Right atrium auricular region (tissue), 2 donors: Measurements from ENCODE around the gene NRXN3. TPM values are rescaled to one million over a fixed set of nuclear protein-coding genes. Genes with fewer than 3 reads are reported as not detected.

Source experiments
- DNase-seq: peaks from one replicate; pipeline ENCODE4 v3.0.0-alpha.2; 2019; ENCODE audit warnings: low spot score
- H3K27ac ChIP-seq, 2 donors: fragments of 200-600 bp; sonication (generic); 1 replicate in 1 of 2; 2 replicates in 1 of 2; pipeline ENCODE4 v1.5.1; 2016 to 2019
- H3K27me3 ChIP-seq, 2 donors: fragments of 200-600 bp; sonication (generic); one replicate each; pipeline versions ENCODE4 v1.5.1 to v1.6.0; 2017 to 2019
- H3K36me3 ChIP-seq: fragments of 200-600 bp; sonication (generic); one replicate; pipeline ENCODE4 v1.5.1; 2016
- H3K4me1 ChIP-seq, 2 donors: fragments of 200-600 bp; sonication (generic); one replicate each; pipeline versions ENCODE4 v1.5.1 to v1.6.0; 2017 to 2019
- H3K4me3 ChIP-seq, 2 donors: fragments of 200-600 bp; sonication (generic); 1 replicate in 1 of 2; 2 replicates in 1 of 2; pipeline ENCODE4 v1.5.1; 2017 to 2019; ENCODE audit warnings: mild to moderate bottlenecking in 1 of 2, moderate library complexity in 1 of 2
- H3K9me3 ChIP-seq, 2 donors: fragments of 200-600 bp; sonication (generic); one replicate each; pipeline ENCODE4 v1.5.1; 2019
- CTCF ChIP-seq, 2 donors: fragments of 200-600 bp; sonication (generic); IDR thresholded peaks; one replicate each; pipeline ENCODE4 v1.5.1; 2019; ENCODE audit warnings: antibody characterized with exemption in 2 of 2
- total RNA-seq, 2 donors: library from RNA; depleted of rRNA; stranded (reverse); fragments of >200 nt; gene quantifications; one replicate each; pipeline ENCODE4 v1.1.0, GENCODE V29; 2016

NRXN3 gene
- total RNA-seq, 2 donors from 2014 or later = 2.0 to 2.3 TPM

GRCh38 chr14:78298298-78298697, 128.1 kb downstream of the NRXN3 start:
- no peak for TF ChIP-seq CTCF (IDR thresholded peaks at IDR 0.05)
- Histone ChIP-seq H3K36me3 (no peaks in the 10 kb centered on the region), H3K27me3 (peaks cover 0 to 3% of the 10 kb centered on the region in 2 donors), H3K9me3 (no peaks in the 10 kb centered on the region), H3K27ac (no peak overlapping the region), H3K4me3 (no peak overlapping the region), H3K4me1 (no peaks in the 10 kb centered on the region)
- DNase-seq = no peak

DNA sequence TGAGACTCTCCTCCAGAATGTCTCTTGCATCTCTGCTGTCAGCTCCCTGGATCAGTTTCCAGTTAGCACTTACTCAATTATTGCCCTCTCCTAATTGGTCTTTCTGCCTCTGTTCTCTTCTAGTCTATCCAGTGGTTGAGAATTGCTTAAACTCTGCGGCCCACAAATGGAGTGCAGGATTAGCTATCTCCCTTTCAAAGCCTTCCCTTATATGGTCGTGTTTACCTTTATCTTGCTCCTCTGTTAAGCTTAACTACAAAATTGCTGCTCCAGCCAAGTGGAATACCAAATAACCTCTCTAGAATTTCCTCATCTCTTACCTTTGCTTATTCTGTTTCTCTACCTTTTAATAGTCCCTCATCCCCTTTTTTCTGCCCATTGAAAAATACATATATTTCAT, 132.7 kb downstream of the NRXN3 start:
- Histone ChIP-seq H3K4me3 (no peak overlapping the region), H3K4me1 (no peaks in the 10 kb centered on the region), H3K9me3 (no peaks in the 10 kb centered on the region), H3K36me3 (no peaks in the 10 kb centered on the region), H3K27ac (no peak overlapping the region), H3K27me3 (peaks cover 0 to 3% of the 10 kb centered on the region in 2 donors)
- no peak for TF ChIP-seq CTCF (IDR thresholded peaks at IDR 0.05)
- no peak for DNase-seq

GRCh38 chr14:78307671-78308070, 137.5 kb downstream of the NRXN3 start:
- no peak for TF ChIP-seq CTCF (IDR thresholded peaks at IDR 0.05)
- no peaks in the 10 kb centered on the region for H3K36me3 ChIP-seq
- H3K27ac ChIP-seq = no peak overlapping the region
- no peak overlapping the region for H3K4me3 ChIP-seq
- DNase-seq = no peak
- no peaks in the 10 kb centered on the region for H3K9me3 ChIP-seq
- no peaks in the 10 kb centered on the region for H3K4me1 ChIP-seq
- H3K27me3 ChIP-seq = no peaks in the 10 kb centered on the region

DNA sequence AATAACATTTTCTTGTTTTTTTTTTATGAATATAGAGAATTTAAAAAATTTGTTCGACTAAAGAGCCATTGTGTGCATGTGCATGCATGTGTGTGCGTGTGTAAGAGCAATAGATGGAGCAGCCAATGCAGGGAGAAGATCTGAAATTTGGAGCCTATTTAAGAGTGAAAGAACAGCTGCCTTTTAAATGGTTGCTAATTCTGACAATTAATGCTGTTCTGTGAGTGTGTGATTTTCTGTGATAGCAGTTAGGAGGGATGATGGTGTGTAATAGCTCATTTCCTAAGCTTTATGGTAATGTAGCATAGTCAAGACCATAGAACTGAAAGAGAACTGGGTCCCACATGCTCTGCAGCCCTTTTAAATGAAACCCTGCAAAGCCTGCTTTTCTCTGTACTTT, 137.9 kb downstream of the NRXN3 start:
- H3K4me1 ChIP-seq = no peaks in the 10 kb centered on the region
- no peak overlapping the region for H3K27ac ChIP-seq
- no peaks in the 10 kb centered on the region for H3K27me3 ChIP-seq
- no peaks in the 10 kb centered on the region for H3K36me3 ChIP-seq
- H3K9me3 ChIP-seq = no peaks in the 10 kb centered on the region
- no peak overlapping the region for H3K4me3 ChIP-seq
- DNase-seq = no peak
- TF ChIP-seq CTCF (IDR thresholded peaks at IDR 0.05) = no peak

- no peaks in the 10 kb centered on the region for H3K27me3 ChIP-seq
- TF ChIP-seq CTCF (IDR thresholded peaks at IDR 0.05) = no peak
- no peak overlapping the region for H3K27ac ChIP-seq
- DNase-seq = no peak
- no peaks in the 10 kb centered on the region for H3K9me3 ChIP-seq
- H3K4me1 ChIP-seq = no peaks in the 10 kb centered on the region
- H3K4me3 ChIP-seq = no peak overlapping the region
- H3K36me3 ChIP-seq = no peaks in the 10 kb centered on the region
Observed at GRCh38 chr14:78310272-78310671, 140.1 kb downstream of the NRXN3 start.

GRCh38 chr14:78313499-78313898, 143.3 kb downstream of the NRXN3 start:
- no peaks in the 10 kb centered on the region for H3K27me3 ChIP-seq
- H3K4me1 ChIP-seq = no peaks in the 10 kb centered on the region

More at GRCh38 chr14:78313499-78313898, 143.3 kb downstream of the NRXN3 start:
- H3K36me3 ChIP-seq = no peaks in the 10 kb centered on the region
- H3K27ac ChIP-seq = no peak overlapping the region
- no peak for DNase-seq
- no peak for TF ChIP-seq CTCF (IDR thresholded peaks at IDR 0.05)
- no peak overlapping the region for H3K4me3 ChIP-seq
- H3K9me3 ChIP-seq = no peaks in the 10 kb centered on the region
